WERI-Rb-1 (cell line): ENCODE data around the gene IMMP2L.
"Not testable (repeated sequence)": the region's sequence is repeated elsewhere in the genome, so short reads cannot be mapped to it uniquely, and the experiment has no call there.

Experiments used
- DNase-seq: peaks from one replicate; pipeline ENCODE4 v3.0.0-alpha.2; 2020
- H3K27ac ChIP-seq: fragments of 250-450 bp; sonication (Bioruptor Pico); 2 replicates; pipeline ENCODE4 v1.5.1; 2020; ENCODE audit warnings: mild to moderate bottlenecking, moderate library complexity
- H3K27me3 ChIP-seq: fragments of 250-450 bp; sonication (Bioruptor Pico); 2 replicates; pipeline ENCODE4 v1.5.1; 2021; ENCODE audit warnings: mild to moderate bottlenecking, low read depth, moderate library complexity; ENCODE audit not compliant: insufficient read depth, severe bottlenecking
- H3K36me3 ChIP-seq: fragments of 250-450 bp; sonication (Bioruptor Pico); 2 replicates; pipeline ENCODE4 v1.5.1; 2020; ENCODE audit warnings: mild to moderate bottlenecking, moderate library complexity
- H3K4me3 ChIP-seq: 2 replicates; pipeline ENCODE4 v1.5.1; 2011; ENCODE audit warnings: low read depth, mild to moderate bottlenecking, control low read depth, low read length
- H3K9me3 ChIP-seq: fragments of 250-450 bp; sonication (Bioruptor Pico); 2 replicates; pipeline ENCODE4 v1.5.1; 2021; ENCODE audit warnings: mild to moderate bottlenecking, moderate library complexity; ENCODE audit not compliant: severe bottlenecking
- CTCF ChIP-seq: IDR thresholded peaks from 2 replicates; pipeline ENCODE4 v1.5.1; 2011; ENCODE audit warnings: low read depth, mild to moderate bottlenecking, control low read depth, inconsistent platforms, low read length

Gene IMMP2L

DNA sequence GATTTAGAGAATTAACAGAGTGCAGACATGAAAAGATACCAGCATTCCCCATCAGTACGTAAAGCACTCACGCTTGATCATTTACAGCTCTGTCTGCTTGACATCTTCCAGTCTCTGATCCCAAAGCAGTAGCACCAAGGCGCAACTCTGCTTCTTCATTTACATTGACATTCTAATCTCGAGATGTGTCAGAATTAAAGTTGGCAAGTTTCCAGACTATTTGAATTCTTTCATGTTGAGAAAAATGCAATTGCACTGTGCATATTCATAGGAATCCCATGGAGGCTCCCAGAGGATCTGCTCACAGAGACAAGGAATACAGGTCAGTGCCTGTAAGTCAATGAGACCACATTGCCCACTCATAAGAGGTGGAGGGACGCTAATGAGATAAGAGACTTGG, 287.4 kb downstream of the IMMP2L start:
- H3K4me3 ChIP-seq, result no peak overlapping the region
- H3K9me3 ChIP-seq, result no peaks in the 10 kb centered on the region
- no peaks in the 10 kb centered on the region for H3K36me3 ChIP-seq
- no peak for TF ChIP-seq CTCF
- no peak overlapping the region for H3K27ac ChIP-seq
- no peak for DNase-seq
- no peaks in the 10 kb centered on the region for H3K27me3 ChIP-seq

DNA sequence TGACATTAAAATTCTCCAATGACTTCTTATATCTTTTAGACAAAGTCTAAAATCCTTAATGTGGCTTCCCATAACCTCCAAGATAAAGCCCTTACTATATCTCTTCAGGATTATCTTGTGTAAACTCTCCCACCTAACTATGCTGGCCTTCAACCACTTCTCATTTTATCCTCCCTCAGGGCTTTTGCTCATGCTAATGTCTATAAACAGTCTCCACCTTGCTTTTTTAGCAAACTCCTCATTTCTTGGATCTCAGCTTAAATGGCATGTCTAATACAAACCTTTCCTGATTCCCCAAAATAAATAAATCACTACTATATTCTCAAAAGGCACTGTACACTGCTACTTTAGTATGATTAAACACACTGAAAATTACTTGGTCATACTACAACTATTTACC, 290.2 kb downstream of the IMMP2L start:
- no peak for DNase-seq
- H3K27me3 ChIP-seq, result no peaks in the 10 kb centered on the region

DNA sequence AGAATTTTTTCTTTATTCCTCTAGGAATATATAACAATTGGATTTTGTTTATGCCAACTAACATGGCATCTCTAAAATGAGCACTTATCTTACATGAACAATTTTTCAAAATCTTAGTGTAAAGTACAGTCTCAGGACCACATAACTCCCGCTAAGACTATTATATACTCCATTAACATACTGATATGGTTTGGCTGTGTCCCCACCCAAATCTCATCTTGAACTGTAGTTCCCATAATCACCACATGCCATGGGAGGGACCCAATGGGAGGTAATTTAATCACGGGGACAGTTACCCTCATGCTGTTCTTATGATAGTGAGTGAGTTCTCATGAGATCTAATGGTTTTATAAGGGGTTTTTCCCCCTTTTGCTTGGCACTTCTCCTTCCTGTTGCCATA, 291.5 kb downstream of the IMMP2L start:
- not testable (repeated sequence) for H3K27ac ChIP-seq, DNase-seq, H3K36me3 ChIP-seq, H3K4me3 ChIP-seq, H3K27me3 ChIP-seq, H3K9me3 ChIP-seq

More for the DNA sequence above, 290.2 kb downstream of the IMMP2L start:
- no peak overlapping the region for H3K27ac ChIP-seq
- H3K9me3 ChIP-seq, result no peaks in the 10 kb centered on the region
- TF ChIP-seq CTCF, result no peak
- H3K4me3 ChIP-seq, result no peak overlapping the region
- no peaks in the 10 kb centered on the region for H3K36me3 ChIP-seq

GRCh38 chr7:111268941-111269340, 293.4 kb downstream of the IMMP2L start:
- no peaks in the 10 kb centered on the region for H3K27me3 ChIP-seq
- H3K4me3 ChIP-seq, result no peak overlapping the region
- no peak overlapping the region for H3K27ac ChIP-seq
- DNase-seq, result no peak
- TF ChIP-seq CTCF, result no peak
- no peaks in the 10 kb centered on the region for H3K9me3 ChIP-seq
- no peaks in the 10 kb centered on the region for H3K36me3 ChIP-seq

DNA sequence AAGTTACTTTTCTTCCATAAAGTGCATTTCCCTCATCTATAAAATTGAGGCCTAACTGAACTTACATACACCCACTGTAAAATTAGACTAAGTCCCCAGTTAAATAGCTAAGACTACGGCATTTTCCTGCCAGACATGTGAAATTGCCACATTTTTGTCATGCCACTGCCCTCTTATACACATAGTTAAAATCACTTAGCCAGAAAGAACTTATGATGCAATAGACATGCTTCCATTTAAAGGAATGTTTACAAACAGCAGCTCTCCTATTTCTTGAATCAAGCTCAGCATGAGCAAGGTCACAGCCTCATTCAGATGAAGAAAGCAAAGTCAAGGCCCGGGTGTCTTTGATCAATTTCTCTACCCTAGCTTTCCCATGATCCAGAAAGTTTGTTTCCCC, 295.7 kb downstream of the IMMP2L start:
- no peak for TF ChIP-seq CTCF
- no peak for DNase-seq
- Histone ChIP-seq H3K9me3 (no peaks in the 10 kb centered on the region), H3K4me3 (no peak overlapping the region), H3K36me3 (no peaks in the 10 kb centered on the region), H3K27ac (no peak overlapping the region), H3K27me3 (no peaks in the 10 kb centered on the region)

DNA sequence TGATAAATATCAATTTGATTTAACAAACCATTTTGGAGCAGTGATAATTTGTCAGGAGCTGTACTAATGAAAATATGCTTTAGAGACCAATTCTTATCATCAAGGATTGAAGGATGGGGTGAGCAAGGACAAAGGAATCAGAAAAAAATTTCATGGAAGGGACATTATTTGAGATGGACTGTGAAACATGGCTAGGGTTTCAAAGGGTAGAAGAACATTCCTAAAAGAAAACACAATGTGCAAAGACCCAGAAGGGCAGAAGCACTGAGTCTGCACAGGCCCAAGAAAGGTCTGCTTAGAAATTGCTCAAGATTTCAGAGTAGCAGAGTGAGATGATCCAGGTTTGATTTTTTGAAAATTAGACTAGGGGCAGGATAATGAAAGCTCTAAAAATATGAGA, 296.9 kb downstream of the IMMP2L start:
- H3K36me3 ChIP-seq, result no peaks in the 10 kb centered on the region
- no peaks in the 10 kb centered on the region for H3K9me3 ChIP-seq
- TF ChIP-seq CTCF, result no peak
- no peak overlapping the region for H3K4me3 ChIP-seq
- no peaks in the 10 kb centered on the region for H3K27me3 ChIP-seq
- no peak overlapping the region for H3K27ac ChIP-seq
- no peak for DNase-seq
